ENCODE results near the gene TENT5A.
A peak's percentile ranks its signal among the peaks of the same experiment; 100 is the strongest.

TENT5A gene

DNA sequence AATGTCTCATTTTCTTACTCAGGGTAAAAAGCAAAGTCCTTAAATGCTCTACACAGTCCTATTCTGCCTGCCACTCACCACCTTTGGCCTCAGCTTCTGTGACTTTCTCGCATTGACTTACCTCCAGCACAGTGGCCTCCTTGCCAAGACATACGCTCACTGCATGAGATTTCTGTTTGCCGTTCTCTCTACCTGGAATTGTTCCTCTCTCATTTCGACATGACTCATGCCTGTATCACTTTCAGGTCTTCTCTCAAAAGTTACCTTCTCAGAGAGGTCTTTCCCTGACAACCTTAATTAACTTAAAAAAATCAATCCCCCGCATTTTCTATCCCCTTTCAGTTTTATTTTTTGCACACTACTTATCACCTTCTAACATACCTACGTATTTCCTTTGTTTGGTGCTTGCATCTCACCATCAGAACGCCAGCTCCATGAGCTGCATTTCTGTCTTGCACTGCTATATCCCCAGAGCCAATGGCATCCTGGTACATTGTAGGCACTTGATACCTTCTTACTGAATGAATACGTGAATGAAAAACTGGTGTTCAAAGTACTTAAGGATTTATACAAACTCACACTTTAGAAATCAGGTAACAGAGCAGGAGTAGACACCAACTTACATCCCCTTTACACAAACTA lies 24.5 kb downstream of the TENT5A start:
- H3K27ac Mint-ChIP-seq = no peak overlapping the region
- H3K36me3 Mint-ChIP-seq (ENCODE audit: low read depth) = no peaks in the 10 kb centered on the region
- no peaks in the 10 kb centered on the region for H3K9me3 Mint-ChIP-seq
- H3K4me3 Mint-ChIP-seq = no peak overlapping the region
- no peak for ATAC-seq
- peaks cover 5% of the 10 kb centered on the region for H3K4me1 Mint-ChIP-seq
- no peaks in the 10 kb centered on the region for H3K27me3 Mint-ChIP-seq
- DNase-seq = no peak

DNA sequence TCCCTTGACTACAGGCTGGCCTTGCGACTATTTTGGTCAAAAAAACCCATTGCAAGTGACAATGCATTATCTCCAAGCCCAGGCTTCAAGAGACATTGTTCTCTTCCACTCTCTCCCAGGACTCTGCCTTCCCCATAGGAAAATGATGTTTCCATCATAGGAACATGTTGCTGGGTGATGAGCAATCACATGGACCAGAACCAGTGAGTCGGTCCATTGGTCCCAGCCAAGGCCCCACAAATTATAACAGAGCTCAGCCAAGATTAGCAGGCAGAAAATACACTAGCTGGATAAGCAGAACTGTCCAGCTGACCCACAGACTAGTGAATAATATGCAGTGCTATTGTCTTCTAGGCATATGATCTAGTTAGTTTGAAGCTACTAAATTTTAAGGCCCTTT lies 27.4 kb downstream of the TENT5A start:
- H3K27me3 Mint-ChIP-seq = no peaks in the 10 kb centered on the region
- H3K36me3 Mint-ChIP-seq (ENCODE audit: low read depth) = no peaks in the 10 kb centered on the region
- H3K9me3 Mint-ChIP-seq = no peaks in the 10 kb centered on the region
- H3K27ac Mint-ChIP-seq = no peak overlapping the region
- no peak for ATAC-seq
- no peak overlapping the region for H3K4me3 Mint-ChIP-seq
- peaks cover 5% of the 10 kb centered on the region for H3K4me1 Mint-ChIP-seq
- DNase-seq = no peak

DNA sequence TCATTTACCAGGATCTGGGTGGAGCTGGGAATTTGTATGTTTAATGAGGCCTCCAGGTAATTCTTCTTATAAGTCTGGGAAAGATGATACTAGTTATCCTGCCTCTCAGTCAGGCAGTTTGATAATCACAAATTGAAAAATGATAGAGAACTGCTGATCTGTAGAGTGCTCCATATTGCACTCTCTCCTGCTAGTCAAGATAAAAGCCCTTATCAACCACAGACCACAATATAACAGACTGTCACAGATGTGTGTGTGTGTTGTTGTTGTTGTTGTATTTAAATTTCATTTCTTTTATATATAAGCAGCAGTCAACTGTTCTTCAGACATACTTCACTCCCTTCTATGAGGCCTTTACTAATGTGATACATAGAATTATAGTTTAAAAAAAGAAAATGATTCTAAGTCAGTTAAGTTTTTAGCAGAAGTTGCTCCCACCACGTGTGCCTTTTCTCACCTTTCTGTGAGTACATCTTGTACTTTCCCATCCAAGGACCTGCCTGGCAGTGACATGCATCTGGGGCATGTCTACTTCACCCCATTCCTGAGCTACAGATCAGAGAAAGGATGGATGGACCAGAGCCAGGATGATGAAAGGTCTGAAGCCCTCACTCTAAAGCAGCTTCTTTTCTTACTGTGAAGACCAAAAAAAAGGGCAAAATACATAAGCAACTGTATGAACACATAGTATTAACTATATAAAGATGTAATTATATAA lies 29.8 kb downstream of the TENT5A start:
- Mint-ChIP-seq H3K27me3 (no peaks in the 10 kb centered on the region), H3K27ac (no peak overlapping the region), H3K36me3 (ENCODE audit: low read depth) (no peaks in the 10 kb centered on the region), H3K4me1 (peaks cover 3% of the 10 kb centered on the region), H3K4me3 (no peak overlapping the region), H3K9me3 (no peaks in the 10 kb centered on the region)
- DNase-seq (no peak), ATAC-seq (no peak)

DNA sequence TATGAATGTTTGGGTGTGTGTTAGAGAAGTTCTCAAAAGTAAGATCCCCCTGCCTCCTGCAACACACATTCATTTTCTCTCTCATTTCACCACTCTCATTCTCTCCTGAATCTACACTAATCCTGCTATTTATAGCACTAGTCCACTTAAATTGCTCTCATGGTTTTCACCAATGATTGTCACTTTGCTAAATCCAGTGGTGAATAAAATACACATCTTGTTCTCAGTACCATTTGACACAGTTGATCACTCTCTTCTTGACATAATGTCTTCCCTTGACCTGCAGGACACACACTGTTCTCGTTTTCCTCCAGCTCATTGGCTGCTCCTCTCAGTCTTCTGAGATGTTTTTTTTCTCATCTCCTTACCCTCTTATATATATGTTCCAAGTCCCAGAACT lies 32.1 kb downstream of the TENT5A start:
- no peaks in the 10 kb centered on the region for H3K36me3 Mint-ChIP-seq (ENCODE audit: low read depth)
- H3K27ac Mint-ChIP-seq = no peak overlapping the region
- H3K27me3 Mint-ChIP-seq = no peaks in the 10 kb centered on the region
- H3K4me1 Mint-ChIP-seq = peaks cover 3% of the 10 kb centered on the region
- DNase-seq = no peak
- H3K4me3 Mint-ChIP-seq = no peak overlapping the region
- H3K9me3 Mint-ChIP-seq = no peaks in the 10 kb centered on the region
- no peak for ATAC-seq

DNA sequence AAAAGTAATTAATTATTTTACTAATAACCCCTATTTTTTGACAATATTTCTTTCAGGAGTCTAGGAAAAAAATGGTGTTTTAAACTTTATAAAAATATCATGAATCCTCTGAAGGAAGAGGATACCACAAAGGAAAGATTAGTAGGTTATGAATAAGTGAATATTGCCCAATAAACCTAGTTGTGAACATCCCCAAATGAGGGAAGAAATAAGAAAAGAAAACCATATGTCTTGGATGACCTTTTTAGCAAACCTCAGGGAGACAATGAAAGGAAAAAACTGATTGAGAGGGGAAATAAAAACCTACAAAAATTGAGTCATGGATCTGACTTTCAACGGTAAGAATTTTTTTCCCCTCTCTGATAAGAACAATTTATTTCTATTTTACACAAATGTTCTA lies 34.4 kb downstream of the TENT5A start:
- ATAC-seq = no peak
- peaks cover 3% of the 10 kb centered on the region for H3K4me1 Mint-ChIP-seq
- H3K4me3 Mint-ChIP-seq = no peak overlapping the region

DNA sequence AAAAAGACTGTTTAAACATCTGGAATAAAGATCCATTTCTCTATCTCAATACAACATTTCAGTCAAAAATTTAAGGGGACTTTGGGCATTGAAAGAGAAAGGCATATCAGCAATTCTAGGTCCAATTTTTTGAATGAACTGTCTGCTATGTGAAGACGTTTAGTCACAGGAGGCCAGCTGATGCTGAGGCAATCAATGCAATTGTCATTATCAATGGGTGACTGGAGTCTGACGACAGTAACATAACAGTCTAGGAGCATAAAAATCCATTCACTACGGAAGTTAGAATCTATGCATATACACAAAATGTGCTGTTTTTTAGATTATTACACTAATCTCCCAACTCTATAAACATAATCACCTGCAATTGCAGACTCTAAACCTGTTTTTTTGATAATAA lies 37.8 kb downstream of the TENT5A start:
- DNase-seq (no peak), ATAC-seq (no peak)
- no peaks in the 10 kb centered on the region for H3K27me3 Mint-ChIP-seq
- H3K36me3 Mint-ChIP-seq (ENCODE audit: low read depth) = no peaks in the 10 kb centered on the region
- H3K4me3 Mint-ChIP-seq = no peak overlapping the region
- H3K4me1 Mint-ChIP-seq = peaks cover 3% of the 10 kb centered on the region
- no peaks in the 10 kb centered on the region for H3K9me3 Mint-ChIP-seq
- H3K27ac Mint-ChIP-seq = no peak overlapping the region

More for the DNA sequence above, 34.4 kb downstream of the TENT5A start:
- no peaks in the 10 kb centered on the region for H3K9me3 Mint-ChIP-seq
- peak overlapping the region; percentile 64 for H3K27ac Mint-ChIP-seq
- no peak for DNase-seq
- H3K36me3 Mint-ChIP-seq (ENCODE audit: low read depth) = no peaks in the 10 kb centered on the region
- H3K27me3 Mint-ChIP-seq = no peaks in the 10 kb centered on the region

DNA sequence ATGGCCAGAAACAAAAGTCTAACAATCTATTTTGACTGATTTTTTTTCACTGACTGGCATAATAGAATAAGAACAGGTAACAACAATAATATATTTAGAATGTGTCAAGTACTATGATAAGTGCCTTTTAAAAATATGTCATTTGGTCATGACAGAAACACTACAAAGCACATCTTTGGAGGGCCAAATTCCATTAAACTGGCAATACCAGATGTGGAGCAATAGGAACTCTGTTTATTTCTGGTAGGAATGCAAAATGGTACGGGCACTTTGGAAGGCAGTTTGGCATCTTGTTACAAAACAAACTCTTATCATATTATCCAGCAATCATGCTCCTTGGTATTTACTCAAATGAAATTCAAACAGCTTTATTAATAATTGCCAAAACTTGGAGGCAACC lies 39.3 kb downstream of the TENT5A start:
- no peak for ATAC-seq
- H3K4me3 Mint-ChIP-seq = no peak overlapping the region
- no peak overlapping the region for H3K27ac Mint-ChIP-seq

DNA sequence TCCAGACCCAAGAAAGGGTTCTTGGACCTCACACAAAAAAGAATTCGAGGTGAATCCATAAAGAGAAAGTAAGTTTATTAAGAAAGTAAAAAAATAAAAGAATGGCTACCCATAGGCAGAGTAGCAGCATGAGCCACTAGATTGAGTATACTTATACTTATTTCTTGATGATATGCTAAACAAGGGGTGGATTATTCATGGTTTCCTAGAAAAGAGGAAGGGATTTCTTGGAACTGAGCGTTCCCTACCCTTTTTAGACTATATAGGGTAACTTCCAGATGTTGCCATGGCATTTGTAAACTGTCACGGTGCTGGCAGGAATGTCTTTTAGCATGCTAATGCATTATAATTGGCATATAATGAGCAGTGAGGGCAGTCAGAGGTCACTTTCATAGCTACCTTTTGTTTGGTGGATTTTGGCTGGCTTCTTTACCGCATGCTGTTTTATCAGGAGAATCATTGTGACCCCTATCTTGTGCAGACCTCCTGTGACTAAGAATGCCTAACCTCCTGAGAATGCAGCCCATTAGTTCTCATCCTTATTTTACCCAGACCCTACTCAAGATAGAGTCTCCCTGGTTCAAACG lies 44.3 kb downstream of the TENT5A start:
- ATAC-seq = no peak
- no peak overlapping the region for H3K27ac Mint-ChIP-seq
- DNase-seq = no peak
- H3K27me3 Mint-ChIP-seq = no peaks in the 10 kb centered on the region
- no peaks in the 10 kb centered on the region for H3K36me3 Mint-ChIP-seq (ENCODE audit: low read depth)
- no peaks in the 10 kb centered on the region for H3K4me1 Mint-ChIP-seq
- H3K9me3 Mint-ChIP-seq = no peaks in the 10 kb centered on the region
- H3K4me3 Mint-ChIP-seq = no peak overlapping the region

More for the DNA sequence above, 39.3 kb downstream of the TENT5A start:
- Mint-ChIP-seq H3K9me3 (no peaks in the 10 kb centered on the region), H3K27me3 (no peaks in the 10 kb centered on the region), H3K36me3 (ENCODE audit: low read depth) (no peaks in the 10 kb centered on the region), H3K4me1 (no peaks in the 10 kb centered on the region)
- no peak for DNase-seq

DNA sequence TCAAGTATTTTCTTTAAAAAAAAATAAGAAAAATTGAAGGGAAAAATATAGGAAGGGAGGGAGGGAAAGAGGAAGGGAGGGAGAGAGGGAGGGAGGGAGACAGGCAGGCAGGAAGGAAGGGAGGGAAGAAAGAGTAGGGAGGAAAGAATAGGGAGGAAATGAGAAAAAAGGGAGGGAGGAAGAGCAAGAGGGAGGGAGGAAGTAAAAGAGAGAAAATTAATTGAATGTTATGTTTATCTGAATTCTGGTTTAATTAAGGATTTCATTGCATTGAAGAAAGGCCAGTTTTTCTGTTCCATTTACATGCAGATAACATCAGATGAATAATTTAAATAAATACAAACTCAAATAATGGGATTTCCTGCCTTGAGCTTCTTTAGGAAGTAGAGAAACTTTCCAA lies 47.8 kb downstream of the TENT5A start:
- no peaks in the 10 kb centered on the region for H3K27me3 Mint-ChIP-seq
- H3K36me3 Mint-ChIP-seq (ENCODE audit: low read depth) = no peaks in the 10 kb centered on the region
- H3K4me3 Mint-ChIP-seq = no peak overlapping the region

DNA sequence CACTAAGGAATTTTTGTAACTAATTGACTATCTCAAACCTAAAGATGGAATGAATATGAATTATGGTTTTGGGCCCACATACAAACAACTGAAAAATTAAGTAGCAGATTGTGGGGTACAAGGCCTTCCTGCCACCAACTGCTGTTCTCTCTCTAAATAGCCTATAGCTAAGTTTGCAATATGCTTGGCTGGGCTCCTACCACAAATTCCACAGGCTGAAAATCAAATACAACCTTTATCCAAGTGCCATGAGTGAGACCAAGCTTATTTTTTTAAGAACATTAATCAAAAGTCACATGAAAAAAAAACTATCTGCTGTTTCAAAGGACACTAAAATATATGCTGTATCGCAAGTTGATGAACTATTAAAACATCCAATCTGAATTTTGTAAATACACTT lies 52.1 kb downstream of the TENT5A start:
- no peaks in the 10 kb centered on the region for H3K27me3 Mint-ChIP-seq
- ATAC-seq = no peak
- DNase-seq = no peak
- no peak overlapping the region for H3K27ac Mint-ChIP-seq
- H3K4me1 Mint-ChIP-seq = no peaks in the 10 kb centered on the region
- H3K9me3 Mint-ChIP-seq = no peaks in the 10 kb centered on the region
- no peaks in the 10 kb centered on the region for H3K36me3 Mint-ChIP-seq (ENCODE audit: low read depth)
- no peak overlapping the region for H3K4me3 Mint-ChIP-seq

More for the DNA sequence above, 47.8 kb downstream of the TENT5A start:
- H3K27ac Mint-ChIP-seq = no peak overlapping the region
- no peak for DNase-seq
- no peak for ATAC-seq
- no peaks in the 10 kb centered on the region for H3K4me1 Mint-ChIP-seq
- H3K9me3 Mint-ChIP-seq = no peaks in the 10 kb centered on the region

DNA sequence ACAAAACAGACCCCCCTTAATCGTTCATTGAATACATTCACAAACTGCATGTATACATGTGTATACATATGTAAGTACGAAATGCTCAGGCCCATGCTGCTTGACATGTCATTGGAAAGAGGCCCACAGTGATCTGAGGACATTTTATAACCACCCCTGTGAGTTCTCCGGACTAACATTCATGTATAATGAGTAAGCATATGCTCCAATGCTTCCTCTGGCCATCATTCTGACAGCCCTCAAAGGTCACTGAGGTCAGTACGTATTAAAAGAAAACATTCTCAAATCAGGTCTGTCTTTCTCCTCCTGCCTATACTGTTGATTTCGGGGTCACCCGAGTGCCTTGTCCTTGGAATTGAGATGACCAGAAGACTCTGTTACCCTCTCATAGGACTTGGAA lies 54.9 kb downstream of the TENT5A start:
- DNase-seq (no peak), ATAC-seq (no peak)
- Mint-ChIP-seq H3K36me3 (ENCODE audit: low read depth) (no peaks in the 10 kb centered on the region), H3K4me1 (no peaks in the 10 kb centered on the region), H3K4me3 (no peak overlapping the region), H3K27me3 (no peaks in the 10 kb centered on the region), H3K27ac (no peak overlapping the region), H3K9me3 (no peaks in the 10 kb centered on the region)

DNA sequence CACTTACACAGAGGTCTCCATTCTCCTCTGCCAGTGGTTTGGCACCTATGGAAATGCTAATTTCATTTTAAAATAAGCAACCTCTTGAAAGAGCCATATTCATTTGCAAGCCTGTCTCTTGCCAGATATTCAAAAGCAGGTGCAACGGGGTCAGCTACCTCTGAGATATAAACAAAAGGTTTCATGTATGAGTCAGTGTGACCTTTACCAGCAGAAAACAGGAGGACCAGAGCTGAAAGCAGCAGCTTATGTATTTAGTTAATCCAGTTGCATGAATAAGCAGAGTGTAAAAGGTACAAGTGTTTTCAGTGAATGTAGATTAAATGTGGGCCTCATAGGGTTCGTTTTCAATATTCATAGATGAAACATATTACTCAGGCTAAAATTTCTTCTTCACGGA lies 56.0 kb downstream of the TENT5A start:
- Mint-ChIP-seq H3K4me3 (no peak overlapping the region), H3K36me3 (ENCODE audit: low read depth) (no peaks in the 10 kb centered on the region), H3K9me3 (no peaks in the 10 kb centered on the region), H3K4me1 (no peaks in the 10 kb centered on the region), H3K27me3 (no peaks in the 10 kb centered on the region), H3K27ac (no peak overlapping the region)
- no peak for DNase-seq
- ATAC-seq = no peak

Measured in activated naive CD8-positive, alpha-beta T cell treated with anti-CD3 and anti-CD28 coated beads, Interleukin-2, amount 50 U/mL, for 24 hours (primary cell).